Activated CD8-positive, alpha-beta memory T cell treated with anti-CD3 and anti-CD28 coated beads, Interleukin-2, amount 50 U/mL, for 1 hour (primary cell): ENCODE measurements around the gene GOLGA6L10.
"Not testable (repeated sequence)": the region's sequence is repeated elsewhere in the genome, so short reads cannot be mapped to it uniquely, and the experiment has no call there.

ENCODE experiments used
- DNase-seq: peaks from one replicate; pipeline ENCODE4 v3.0.0-alpha.2; 2020; ENCODE audit errors: extremely low read depth

GOLGA6L10 gene

DNA sequence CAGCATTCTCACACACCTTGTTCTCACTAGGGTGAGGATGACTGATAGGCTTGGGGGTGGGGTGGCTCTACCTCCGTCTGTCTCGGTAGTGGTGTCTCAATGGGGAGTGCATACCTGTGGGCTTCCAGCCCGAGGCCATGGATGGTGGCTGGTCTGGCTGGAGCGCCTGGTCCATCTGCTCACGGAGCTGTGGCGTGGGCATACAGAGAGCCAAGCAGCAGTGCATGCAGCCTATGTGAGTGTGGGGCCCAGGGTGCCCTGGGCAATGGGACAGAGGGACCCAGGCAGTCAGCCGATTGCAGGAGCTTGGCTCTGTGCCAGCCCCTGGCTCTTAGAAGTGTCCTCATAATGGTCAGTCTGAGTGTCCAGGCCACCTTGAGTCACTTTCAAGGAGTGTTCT lies 31.8 kb downstream of the GOLGA6L10 start:
- not testable (repeated sequence) for DNase-seq

DNA sequence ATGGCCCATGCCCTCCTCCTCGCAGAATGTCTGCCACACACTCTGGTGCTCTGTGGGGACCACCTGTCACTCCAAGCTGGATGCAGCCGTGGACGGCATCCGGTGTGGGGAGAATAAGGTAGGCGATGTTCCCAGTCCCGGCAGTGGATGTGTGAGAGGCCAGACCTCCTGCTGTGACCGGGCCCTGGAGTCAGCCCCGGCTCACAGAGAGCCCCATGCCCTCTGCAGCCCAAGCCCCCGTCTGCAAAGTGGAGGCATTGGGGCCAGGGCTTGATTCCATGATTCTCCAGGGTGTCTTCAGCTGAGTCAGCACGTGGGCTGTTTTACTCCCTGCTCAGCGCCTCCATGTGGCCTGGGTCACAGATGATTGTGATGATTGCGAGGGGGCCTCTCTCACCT lies 32.2 kb downstream of the GOLGA6L10 start:
- no peak for DNase-seq

DNA sequence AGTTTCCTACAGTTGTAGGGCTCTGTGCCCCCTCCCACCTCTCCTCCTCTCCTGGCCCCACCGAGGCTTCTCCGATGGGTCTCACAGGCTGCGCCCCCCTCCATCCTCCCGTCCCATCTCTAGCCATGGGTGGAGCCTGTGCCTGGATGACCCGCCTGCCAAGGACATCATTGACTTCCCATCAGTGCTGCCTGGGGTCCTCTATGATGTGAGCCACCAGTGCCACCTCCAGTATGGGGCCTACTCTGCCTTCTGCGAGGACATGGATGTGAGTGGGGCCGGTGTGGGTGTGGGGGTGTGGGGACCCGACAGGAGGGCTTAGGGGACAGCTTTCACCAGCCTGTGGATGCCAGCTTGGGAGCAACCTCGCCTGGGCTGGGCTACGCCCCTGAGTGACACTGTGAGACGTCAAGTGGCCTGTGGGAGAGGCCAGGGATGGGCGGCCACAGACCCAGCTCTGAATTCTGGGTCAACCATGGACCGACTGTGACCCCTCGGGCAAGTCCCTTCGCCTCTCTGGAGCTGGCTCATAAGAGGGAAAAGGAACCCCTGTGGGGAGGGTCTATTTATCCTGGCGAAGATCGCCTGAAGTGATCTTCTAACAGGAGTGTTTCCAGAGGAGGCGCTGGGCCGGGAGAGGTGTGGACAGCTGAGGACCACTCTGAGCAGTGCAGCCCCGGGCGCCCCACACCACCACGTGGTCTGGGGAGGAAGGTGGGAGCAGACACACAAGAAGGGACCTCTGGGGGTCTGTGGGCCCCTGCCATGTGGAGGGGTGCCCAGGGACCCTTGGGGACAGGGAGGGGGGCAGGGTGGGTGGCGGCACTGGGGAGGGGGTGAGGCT lies 32.8 kb downstream of the GOLGA6L10 start:
- DNase-seq = not testable (repeated sequence)

DNA sequence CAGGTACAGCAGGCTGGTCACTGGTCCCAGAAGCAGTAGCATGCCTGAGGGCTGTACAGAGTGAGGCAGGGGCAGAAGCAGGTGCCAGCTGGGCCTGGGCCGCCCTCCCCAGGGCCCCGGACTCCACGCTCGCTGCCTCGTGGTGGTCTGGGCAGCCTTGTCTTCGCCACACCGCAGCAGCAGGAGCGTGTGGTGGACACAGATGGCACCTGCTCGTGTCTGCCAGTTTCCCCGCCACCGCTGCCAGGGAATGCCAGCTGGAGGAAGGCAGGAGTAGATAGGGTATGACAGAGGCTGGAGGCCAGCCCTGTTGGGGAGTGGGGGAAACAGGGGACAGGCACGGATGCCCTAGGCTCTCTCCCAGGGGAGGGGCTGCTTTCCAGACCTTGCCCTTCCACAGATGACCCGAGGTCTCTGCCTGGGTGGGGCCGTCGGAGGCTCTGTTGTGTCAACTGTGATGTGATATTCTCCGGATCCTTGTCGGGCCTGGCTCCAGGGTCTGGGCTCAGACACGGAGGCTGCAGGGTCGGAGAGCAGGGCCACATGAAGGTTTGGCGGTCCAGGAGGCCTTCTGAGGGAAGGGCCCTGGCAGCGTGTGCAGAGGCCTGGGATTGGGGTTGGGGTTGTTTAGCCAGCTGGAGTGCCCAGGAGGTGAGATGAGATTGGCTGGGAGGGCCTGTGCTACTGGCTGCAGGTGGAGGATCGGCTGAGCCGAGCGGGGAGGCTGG lies 33.6 kb downstream of the GOLGA6L10 start:
- DNase-seq = no peak

DNA sequence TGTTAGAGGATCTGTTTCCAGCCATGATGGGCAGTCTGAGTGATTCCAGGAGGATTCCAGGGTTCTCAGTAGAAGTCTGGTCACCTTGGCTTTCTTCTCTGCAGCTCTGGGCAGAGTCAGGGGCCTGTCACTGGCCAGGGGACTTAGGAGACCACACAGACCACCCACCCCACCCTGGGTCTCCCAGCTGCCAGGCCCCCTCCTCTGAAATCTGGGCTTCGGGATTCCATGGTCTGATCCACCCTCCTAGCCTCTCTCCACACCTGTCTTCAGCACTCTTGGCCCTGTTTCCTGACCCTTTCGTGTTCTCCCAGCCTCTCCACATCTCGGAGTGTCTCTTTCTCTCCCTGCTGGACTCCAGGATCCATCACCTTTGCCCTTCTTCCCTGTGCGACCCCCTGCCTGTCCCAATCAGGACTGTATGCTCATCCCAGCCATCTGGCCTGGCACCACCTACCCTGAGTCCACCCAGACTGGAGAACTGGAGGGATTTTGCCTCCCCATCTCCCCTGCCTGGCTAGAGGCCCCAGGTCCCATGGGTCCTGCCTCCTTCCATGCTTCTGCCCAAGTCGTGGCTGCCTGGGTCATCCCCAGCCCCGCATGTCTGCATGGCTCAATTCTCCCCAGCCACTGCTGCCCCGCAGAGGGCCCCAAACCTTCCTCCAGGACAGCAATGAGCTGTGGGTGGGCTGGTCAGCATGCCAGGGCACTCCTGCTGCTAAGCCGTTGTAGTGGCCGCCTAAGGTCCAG lies 34.3 kb downstream of the GOLGA6L10 start:
- DNase-seq = no peak

DNA sequence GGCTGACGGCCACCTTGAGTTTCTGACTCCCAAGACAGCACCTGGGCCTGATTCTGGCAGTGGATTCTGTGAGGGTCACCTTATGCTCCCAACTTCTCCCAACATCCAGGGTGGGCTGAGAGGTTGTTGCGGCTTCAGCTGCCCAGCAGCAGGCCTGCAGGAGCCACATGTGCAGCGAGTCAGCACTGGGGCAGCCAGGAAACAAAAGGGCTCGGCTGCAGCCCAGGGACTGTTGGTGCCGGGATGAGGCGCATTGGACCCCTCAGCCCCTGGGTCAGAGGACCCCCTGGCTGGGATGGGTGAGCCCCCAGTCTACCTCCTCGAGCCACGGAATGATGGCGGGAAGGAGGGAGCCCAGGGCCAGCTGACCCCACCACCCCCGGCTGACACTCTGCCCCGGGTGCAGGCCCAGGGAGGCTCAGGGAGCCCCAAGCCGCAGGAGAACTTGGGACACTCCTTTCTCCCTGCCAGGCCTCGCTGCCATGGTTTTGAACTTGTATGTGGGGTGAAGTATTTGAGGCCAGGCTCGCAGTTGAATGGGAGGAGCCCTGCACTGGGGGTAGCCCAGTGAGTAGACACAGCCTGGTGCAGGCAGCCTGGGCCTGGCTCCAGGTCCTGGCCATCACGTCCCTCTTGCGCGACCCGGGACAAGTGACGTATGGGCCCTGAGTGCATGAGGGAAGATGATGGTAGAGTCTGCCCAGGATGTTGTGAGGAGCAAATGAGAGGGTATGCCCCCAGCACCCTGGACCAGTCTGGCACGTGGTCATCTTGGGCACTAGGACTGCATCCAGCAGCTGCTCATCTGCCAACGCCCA lies 35.1 kb downstream of the GOLGA6L10 start:
- DNase-seq = not testable (repeated sequence)

DNA sequence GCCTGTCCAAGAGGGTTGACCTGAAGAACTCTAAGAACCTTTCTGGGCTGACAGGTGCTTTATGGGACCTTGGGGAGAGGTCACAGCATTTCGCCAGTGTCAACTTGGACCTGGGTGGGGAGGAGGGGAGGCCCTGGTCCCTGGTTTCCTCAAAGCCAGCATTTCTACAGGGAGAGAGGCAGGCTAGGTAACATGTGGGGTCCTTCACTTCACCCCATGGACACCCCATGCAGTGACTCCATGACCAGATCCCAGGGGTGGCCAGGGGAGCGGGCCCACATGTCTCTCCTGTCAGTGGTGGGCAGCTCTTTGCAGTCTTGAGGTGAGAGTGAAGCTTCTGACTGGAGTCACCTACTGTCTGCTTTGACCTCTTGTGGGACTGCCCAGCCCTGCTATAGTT lies 35.8 kb downstream of the GOLGA6L10 start:
- no peak for DNase-seq

DNA sequence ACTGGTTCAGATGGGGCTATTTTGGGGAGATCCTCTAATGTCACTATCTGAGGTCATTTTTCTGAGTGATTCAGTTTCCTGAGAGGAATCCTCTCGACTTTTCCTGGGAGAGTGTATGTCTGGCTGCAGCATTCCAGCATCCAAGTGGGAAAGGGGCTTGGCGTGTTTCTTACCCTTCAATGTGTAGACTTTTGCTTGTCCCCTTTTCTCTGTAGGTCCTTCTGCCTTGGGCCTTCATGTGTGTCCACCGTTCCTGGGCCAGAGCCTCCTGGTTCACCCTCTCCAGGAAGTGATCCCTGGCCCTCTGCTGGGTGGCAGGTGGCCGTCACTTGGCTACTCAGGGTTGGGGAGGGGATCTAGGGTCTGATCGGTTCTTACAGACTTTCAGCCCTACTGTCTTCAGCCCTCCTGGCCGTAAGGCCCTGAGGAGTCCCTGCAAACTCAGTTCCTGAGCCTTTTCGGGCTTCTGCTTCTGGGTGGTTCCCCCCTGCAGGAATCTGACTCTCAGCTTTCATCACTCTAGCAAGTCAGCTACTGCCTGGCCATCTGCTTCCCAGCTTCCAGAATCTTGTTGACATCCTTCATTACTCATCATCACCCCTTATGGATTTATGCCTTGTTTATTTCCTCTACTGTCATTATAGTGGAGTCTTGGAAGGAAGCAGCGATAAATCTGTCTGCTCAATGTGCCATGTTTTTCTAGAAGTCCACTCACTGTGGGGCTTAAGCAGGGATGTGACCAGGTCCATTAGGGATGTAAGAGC lies 36.5 kb downstream of the GOLGA6L10 start:
- DNase-seq = no peak

DNA sequence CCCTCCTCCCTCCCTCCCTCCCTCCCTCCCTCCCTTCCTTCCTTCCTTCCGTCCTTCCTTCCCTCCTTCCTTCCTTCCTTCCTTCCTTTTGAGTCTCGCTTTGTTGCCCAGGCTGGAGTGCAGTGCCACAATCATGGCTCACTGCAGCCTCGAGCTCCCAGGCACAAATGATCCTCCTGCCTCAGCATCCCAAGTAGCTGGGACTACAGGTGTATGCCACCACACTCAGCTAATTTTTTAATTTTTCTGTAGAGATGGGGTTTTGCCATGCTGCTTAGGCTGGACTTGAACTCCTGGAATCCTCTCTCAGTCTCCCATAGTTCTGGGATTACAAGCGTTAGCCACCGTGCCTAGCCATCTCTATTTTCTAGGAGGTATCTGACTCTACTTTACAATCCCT lies 38.0 kb downstream of the GOLGA6L10 start:
- DNase-seq = not testable (repeated sequence)

DNA sequence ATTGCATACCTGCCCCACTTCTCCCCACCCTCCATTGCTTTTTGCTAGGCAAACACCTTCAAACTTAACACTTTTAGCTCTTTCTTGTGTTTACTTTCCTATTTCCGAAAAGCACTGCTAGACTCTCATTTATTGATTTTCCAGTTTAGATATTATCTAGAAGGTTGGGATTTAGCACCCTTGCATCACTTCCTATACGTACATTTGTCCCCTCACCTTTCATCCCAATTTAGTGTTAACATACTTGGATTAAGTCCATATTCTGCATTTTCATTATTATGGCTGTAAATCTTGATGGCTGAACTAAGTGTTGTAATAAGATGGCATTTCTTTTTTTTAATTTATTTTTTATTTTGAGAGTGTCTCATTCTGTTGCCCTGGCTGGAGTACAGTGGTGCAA lies 39.5 kb downstream of the GOLGA6L10 start:
- no peak for DNase-seq

DNA sequence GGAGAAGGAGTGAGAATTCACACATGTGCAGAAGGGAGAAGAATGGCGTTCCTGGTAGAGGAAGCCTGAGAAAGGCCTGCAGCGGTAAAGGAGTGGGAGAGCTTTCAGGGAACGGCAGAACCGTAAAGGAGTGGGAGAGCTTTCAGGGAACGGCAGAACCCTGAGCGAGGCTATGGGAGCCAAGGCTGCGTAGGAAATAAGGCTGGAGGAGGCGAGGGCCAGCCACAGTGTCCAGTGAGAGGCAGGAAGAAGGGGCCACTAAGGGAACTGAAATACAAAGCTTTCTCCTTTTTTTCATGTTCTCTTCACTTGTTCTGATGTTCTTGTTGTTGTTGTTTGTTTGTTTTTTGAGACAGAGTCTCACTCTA lies 41.6 kb downstream of the GOLGA6L10 start:
- DNase-seq = no peak

DNA sequence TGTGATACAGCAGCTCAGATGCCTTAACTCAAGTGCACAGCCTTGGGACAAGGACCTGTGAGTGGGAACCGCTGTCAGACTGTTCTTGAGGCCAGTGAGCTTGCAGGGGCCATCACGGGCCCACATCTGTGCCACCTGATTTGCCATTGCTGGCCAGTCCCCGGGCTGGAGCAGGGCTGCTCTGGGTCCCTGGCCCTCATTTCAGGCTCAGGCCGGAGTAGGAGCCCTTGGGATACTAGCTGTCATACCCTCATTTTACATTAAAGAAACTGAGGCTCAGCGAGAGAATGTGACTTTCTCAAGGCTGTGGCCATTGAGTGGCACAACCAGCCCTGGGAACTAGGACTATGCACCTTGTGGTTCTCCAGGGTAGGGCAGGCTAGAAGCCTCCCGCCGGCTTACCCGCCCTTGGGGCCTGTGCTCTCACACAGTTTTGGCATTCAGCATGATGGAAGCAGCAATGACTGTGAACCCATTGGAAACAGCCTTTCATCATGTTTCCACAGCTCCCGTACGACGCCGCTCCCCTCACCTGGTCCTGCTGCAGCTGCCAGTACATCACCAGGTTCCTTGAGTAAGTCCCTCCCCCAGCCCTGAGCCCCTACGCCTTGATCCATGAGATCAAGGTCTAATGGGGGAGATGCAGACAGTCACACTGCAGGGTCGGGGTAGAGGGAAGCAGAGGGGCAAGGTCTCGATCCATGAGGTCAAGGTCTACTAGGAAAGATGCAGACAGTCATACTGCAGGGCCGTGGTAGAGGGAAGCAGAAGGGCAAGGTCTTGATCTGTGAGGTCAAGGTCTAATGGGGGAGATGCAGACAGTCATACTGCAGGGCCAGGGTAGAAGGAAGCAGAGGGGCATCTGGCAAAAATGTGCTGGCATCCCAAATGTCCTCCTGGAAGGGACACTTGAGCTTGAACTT lies 42.2 kb downstream of the GOLGA6L10 start:
- no peak for DNase-seq

DNA sequence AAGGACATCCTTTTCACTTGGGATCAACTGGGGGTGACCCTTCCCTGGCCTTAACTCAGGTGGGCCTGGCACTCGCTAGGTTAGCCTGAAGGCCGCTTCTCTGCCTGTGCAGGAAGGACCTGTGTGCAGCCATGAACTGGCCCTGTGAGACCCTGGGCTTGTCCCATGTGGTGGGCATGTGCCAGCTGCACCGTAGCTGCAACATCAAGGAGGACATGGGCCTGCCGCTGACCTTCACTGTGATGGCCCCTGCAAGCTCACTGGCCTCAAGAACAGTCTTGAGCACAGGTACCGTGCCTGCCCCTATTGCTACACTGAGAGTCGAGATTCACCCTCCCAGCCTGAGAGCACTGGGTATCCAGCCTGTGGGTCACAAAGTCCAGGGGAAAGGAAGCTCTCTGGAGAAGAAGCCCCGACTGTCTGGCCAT lies 43.6 kb downstream of the GOLGA6L10 start:
- DNase-seq = no peak

DNA sequence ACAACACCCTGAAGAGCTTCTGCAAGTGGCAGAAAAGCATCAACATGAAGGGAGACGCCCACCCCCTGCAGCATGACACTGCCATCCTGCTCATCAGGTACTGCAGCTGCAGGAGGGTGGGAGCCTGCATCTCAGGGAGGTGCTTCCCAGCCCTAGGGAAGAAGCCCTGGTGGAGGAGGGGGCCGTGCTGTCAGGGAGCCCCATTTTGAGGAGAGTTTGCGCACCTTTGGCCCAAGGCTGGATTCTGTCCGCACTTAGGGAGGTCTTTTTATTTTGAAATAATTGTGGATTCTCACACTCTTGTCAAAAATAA lies 44.5 kb downstream of the GOLGA6L10 start:
- no peak for DNase-seq

DNA sequence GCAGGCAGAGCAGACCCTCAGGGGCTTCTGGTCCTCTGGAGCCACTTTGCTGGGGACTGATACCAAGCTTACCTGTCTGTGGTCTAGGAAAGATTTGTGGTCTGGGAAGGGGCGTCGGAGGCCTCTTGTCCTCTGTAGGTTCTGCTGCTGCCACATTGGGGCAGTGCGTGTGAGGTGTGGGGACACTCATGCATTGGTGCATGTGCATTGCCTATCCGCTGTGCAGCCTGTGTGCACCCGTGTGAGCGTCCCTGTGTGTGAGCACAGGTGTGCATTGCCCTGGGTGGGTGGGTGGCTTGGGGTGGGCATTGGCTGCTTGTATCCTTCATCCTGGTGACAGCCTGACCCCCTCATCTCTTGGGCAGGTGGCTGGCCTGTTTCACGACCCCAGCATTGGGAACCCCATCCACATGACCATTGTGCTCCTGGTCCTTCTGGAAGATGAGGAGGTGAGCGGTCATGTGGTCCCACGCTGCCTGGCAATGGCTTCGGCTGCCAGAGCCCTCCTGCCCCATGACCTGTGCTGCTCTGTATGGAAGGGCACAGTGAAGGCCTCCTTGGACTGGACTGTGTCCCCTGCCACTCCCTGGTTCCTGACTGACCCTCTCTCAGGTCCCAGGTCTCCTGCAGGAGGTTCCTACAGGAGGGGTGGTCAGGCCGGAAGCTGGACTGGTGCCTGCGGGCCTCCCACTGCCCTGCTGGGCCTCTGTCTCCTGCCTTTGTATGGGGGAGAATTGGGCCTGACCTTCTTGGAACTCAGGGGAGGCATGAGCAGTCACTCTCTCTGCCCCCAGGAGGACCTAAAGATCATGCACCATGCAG lies 45.1 kb downstream of the GOLGA6L10 start:
- DNase-seq = no peak

DNA sequence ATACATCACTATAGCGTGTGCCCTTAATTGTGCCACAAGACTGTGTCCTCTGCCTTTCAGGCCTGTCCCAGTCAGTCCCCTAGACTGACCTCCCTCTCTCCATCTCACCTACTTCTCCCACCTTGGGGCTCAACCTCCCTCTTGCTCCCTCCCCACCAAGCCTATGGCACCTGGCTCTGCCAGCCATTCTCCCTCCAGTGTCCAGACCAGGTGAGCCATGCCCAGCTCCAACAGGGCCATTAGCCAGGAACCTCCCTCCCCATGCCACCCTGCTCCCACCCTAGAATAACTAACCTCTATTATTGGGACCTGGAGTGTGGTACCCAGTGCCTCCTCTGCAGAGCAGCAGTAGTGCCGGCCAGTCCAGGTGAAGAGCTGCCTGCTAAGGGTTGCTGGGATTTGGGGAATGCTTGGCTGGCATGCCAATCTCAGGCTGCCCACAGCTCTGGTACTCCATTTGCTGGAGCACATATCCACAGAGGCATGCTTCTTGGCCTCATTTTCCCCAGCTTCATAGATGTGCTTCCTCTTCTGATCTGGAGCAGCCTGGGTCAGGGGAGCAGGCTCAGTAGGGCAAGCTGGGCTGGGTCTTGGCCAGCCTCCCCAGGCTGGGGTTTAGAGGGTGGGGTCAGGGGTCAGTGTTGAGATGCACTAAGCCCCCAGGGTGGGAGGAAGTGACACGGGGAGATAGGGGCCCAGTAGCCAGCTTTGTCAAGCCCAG lies 47.8 kb downstream of the GOLGA6L10 start:
- no peak for DNase-seq

DNA sequence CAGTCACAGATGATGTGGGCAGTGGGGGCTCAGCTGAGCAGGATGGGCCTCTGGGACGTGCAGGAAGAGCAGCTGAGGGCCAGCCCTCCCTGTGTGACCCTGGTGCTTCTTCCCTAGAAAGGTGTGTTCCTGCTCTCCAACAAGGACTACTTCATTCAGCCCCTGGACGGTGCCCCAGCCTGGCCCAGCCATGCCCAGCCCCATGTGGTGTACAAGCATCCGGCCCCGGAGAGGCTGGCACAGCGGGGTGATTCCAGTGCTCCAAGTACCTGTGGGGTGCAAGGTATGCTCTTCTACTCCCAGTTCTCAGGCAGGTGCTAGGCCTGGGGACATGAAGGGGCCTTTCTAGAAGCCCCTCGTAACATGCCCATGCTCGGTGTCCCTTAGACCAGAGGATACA lies 48.4 kb downstream of the GOLGA6L10 start:
- DNase-seq = no peak

DNA sequence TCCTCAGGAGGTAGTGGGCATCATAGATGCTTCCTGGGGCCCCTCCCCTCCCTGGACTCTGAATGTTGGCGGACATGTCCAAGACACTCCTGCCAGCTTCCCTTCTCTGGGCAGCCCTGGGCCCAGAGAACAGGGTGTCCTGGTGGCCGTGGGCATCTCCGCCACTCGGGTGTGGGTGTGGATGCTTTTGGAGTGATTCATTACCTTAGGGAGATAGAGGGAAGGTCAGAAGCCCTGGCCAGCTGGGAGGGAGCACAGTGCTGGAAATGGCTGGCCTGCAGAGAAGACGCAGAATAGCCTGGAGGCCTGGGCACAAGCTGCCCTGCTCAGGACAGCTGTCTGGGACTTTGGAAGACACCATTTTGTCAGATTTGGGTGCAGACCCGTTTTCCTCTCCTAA lies 48.9 kb downstream of the GOLGA6L10 start:
- not testable (repeated sequence) for DNase-seq
